A673 (cell line): ENCODE measurements around the gene MAPRE3. TPM values are rescaled to one million over a fixed set of nuclear protein-coding genes. Genes with fewer than 3 reads are reported as not detected.

Experiments used
- BruUV-seq: library from RNA; stranded (reverse); fragments of 400-500 nt; replicated peaks from 2 replicates; lab custom pipeline; 2021; lab: Mats Ljungman, UMichigan
- CTCF ChIA-PET: fragments of 300-600 bp; sonication (Branson Sonifier 250); formaldehyde crosslinking; loops from one replicate; lab custom pipeline; 2022; ENCODE audit warnings: antibody characterized with exemption; lab: Charles Lee
- POLR2A ChIA-PET: fragments of 300-600 bp; sonication (Branson Sonifier 250); formaldehyde crosslinking; loops from one replicate; lab custom pipeline; 2022; ENCODE audit warnings: antibody characterized with exemption; ENCODE audit not compliant: low non-redundant PET; lab: Charles Lee
- DNase-seq: peaks from one replicate; pipeline ENCODE4 v3.0.0-alpha.2; 2015; ENCODE audit warnings: low spot score
- H3K27ac ChIP-seq: fragments of 200-600 bp; sonication (generic); 2 replicates; pipeline ENCODE4 v1.5.1; 2016; ENCODE audit warnings: mixed run types, low read depth, mild to moderate bottlenecking, mixed read lengths, antibody characterized with exemption, low read length; ENCODE audit not compliant: poor library complexity, severe bottlenecking
- H3K27me3 ChIP-seq: fragments of 200-600 bp; sonication (generic); replicated peaks from 2 replicates; pipeline ENCODE4 v1.6.1; 2017; ENCODE audit warnings: mixed run types, low read depth, mild to moderate bottlenecking, mixed read lengths, antibody characterized with exemption, low read length; ENCODE audit not compliant: insufficient read depth, poor library complexity
- H3K36me3 ChIP-seq: fragments of 200-600 bp; sonication (generic); 2 replicates; pipeline ENCODE4 v1.6.1; 2016; ENCODE audit warnings: mixed run types, mild to moderate bottlenecking, mixed read lengths, antibody characterized with exemption, low read length; ENCODE audit not compliant: insufficient read depth, poor library complexity, severe bottlenecking
- H3K4me1 ChIP-seq: fragments of 200-600 bp; sonication (generic); 2 replicates; pipeline ENCODE4 v1.6.1; 2017; ENCODE audit warnings: mixed run types, mild to moderate bottlenecking, mixed read lengths, antibody characterized with exemption, low read length; ENCODE audit not compliant: insufficient read depth, poor library complexity, severe bottlenecking
- H3K4me3 ChIP-seq: fragments of 200-600 bp; sonication (generic); 2 replicates; pipeline ENCODE4 v1.5.1; 2016; ENCODE audit warnings: low read depth, mixed run types, mild to moderate bottlenecking, mixed read lengths, low read length; ENCODE audit not compliant: poor library complexity, severe bottlenecking
- H3K9me3 ChIP-seq: fragments of 200-600 bp; sonication (generic); 2 replicates; pipeline ENCODE4 v1.6.1; 2016; ENCODE audit warnings: mixed run types, low read depth, mild to moderate bottlenecking, mixed read lengths, antibody characterized with exemption, low read length; ENCODE audit not compliant: poor library complexity, severe bottlenecking
- CTCF ChIP-seq: fragments of 300-800, 200-600 bp; sonication (generic); conservative IDR thresholded peaks from 2 replicates; pipeline ENCODE4 v1.5.1; 2017; ENCODE audit warnings: low read depth, mild to moderate bottlenecking, antibody characterized with exemption, low read length, moderate library complexity, mixed read lengths
- EZH2 ChIP-seq: fragments of 200-600 bp; sonication (generic); IDR thresholded peaks from 2 replicates; pipeline ENCODE4 v1.6.1; 2017; ENCODE audit warnings: borderline replicate concordance, low read depth, mild to moderate bottlenecking, mixed read lengths, antibody characterized with exemption, low read length; ENCODE audit not compliant: poor library complexity, severe bottlenecking
- intact Hi-C: fragments of 100-400 bp; cut with micrococcal nuclease; formaldehyde crosslinking; loops from one replicate; pipeline ENCODE4 v1.10.0; 2022; ENCODE audit not compliant: unreplicated experiment
- total RNA-seq: library from RNA; stranded (reverse); gene quantifications from 2 replicates; pipeline ENCODE4 v1.2.3, GENCODE V29; 2021

MAPRE3 gene
- total RNA-seq, 1 experiment from 2014 or later, result 8.4 TPM

- no peak for TF ChIP-seq CTCF
- no peak for TF ChIP-seq EZH2
- no peaks in the 10 kb centered on the region for H3K36me3 ChIP-seq
- no peak overlapping the region for H3K27ac ChIP-seq
- DNase-seq, result no peak
- H3K9me3 ChIP-seq, result no peaks in the 10 kb centered on the region
- POLR2A ChIA-PET, result no interaction called here
- H3K4me1 ChIP-seq, result peaks cover 6% of the 10 kb centered on the region
- no peaks in the 10 kb centered on the region for H3K27me3 ChIP-seq
- H3K4me3 ChIP-seq, result no peak overlapping the region
- intact Hi-C loops, result no loop called here
- BruUV-seq, result no TSS peak
- CTCF ChIA-PET, result no interaction called here
Measured at GRCh38 chr2:26976237-26976636, 5.8 kb downstream of the MAPRE3 start.

- POLR2A ChIA-PET, result no interaction called here
- Histone ChIP-seq H3K27me3 (no peaks in the 10 kb centered on the region), H3K4me3 (no peak overlapping the region), H3K27ac (no peak overlapping the region), H3K36me3 (no peaks in the 10 kb centered on the region), H3K9me3 (no peaks in the 10 kb centered on the region), H3K4me1 (peaks cover 4% of the 10 kb centered on the region)
- CTCF ChIA-PET, result no interaction called here
- no TSS peak for BruUV-seq
- intact Hi-C loops, result no loop called here
- DNase-seq, result no peak
- TF ChIP-seq CTCF, result no peak
- no peak for TF ChIP-seq EZH2
Measured at GRCh38 chr2:26977012-26977411, 6.6 kb downstream of the MAPRE3 start.

GRCh38 chr2:26978061-26978596 is 7.7 kb downstream of the MAPRE3 start:
- Histone ChIP-seq H3K27me3 (no peaks in the 10 kb centered on the region), H3K27ac (no peak overlapping the region), H3K9me3 (no peaks in the 10 kb centered on the region), H3K4me1 (peaks cover 4% of the 10 kb centered on the region), H3K4me3 (no peak overlapping the region), H3K36me3 (no peaks in the 10 kb centered on the region)
- BruUV-seq, result no TSS peak
- ChIA-PET POLR2A (no interaction called here), CTCF (no interaction called here)
- TF ChIP-seq EZH2 (no peak), CTCF (no peak)
- no peak for DNase-seq
- intact Hi-C loops, result no loop called here
